22Rv1 (cell line): ENCODE results near the gene KRT6A.

Experiments
- ZFX ChIP-seq: fragments of 450-650 bp; IDR thresholded peaks from 2 replicates; pipeline ENCODE4 v1.6.1; 2017; ENCODE audit warnings: antibody characterized with exemption, borderline replicate concordance
- TF ChIP-seq, protein P1 (sequence below): fragments of 450-650 bp; IDR thresholded peaks from 2 replicates; pipeline ENCODE4 v1.5.1; 2017; ENCODE audit warnings: mild to moderate bottlenecking

DNA sequence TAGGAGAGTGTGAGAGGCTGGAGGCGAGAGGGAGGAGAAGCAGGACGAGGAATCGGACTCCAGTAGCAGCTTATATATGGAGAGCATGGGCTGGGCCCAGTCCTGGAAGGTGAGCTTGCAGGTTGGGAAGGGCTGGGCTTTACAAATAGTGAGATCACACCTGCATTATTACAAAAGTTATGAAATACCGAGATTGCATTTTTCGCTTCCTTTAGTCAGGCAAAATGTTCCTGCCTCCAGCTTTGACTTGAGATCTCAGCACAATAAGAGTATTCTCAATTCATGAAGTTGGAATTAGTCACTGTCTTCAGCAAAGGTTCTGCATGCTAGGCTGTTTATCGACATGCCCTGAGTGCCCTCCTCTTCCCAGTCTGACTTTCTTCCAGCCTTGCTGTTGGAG is 41.0 kb downstream of the KRT6A start, which contains the start of gene KRT6B:
- TF ChIP-seq, protein P1, sequence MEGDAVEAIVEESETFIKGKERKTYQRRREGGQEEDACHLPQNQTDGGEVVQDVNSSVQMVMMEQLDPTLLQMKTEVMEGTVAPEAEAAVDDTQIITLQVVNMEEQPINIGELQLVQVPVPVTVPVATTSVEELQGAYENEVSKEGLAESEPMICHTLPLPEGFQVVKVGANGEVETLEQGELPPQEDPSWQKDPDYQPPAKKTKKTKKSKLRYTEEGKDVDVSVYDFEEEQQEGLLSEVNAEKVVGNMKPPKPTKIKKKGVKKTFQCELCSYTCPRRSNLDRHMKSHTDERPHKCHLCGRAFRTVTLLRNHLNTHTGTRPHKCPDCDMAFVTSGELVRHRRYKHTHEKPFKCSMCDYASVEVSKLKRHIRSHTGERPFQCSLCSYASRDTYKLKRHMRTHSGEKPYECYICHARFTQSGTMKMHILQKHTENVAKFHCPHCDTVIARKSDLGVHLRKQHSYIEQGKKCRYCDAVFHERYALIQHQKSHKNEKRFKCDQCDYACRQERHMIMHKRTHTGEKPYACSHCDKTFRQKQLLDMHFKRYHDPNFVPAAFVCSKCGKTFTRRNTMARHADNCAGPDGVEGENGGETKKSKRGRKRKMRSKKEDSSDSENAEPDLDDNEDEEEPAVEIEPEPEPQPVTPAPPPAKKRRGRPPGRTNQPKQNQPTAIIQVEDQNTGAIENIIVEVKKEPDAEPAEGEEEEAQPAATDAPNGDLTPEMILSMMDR, result no peak
- TF ChIP-seq ZFX, result no peak
